HK-2 (cell line): Measurements from ENCODE around the gene MFN2.

Experiments used
- DNase-seq: peaks from one replicate; pipeline ENCODE4 v3.0.0-alpha.2; 2018; ENCODE audit not compliant: unreplicated experiment

The MFN2 gene

GRCh38 chr1:11960276-11960675 lies 20.0 kb upstream of the MFN2 start:
- no peak for DNase-seq

- no peak for DNase-seq
These were observed 19.5 kb upstream of the MFN2 start for GRCh38 chr1:11960715-11961114.

DNA sequence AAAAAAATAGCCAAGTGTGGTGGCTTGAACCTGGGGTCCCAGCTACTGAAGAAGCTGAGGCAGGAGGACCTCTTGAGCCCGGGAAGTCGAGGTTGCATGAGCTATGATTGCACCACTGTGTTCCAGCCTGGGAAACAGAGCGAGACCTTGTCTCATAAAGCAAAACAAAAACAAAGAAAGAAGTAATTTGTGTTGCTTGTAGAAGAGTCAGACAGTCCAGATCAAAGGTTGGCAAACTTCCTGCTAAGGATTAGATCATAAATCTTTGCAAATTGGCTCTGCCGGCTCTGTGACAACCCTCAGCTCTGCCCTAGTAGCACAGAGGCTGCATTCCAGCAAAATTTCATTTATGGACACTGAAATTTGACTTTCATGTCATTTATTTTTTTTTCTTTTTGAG lies 19.0 kb upstream of the MFN2 start:
- no peak for DNase-seq

GRCh38 chr1:11963622-11964021 lies 16.6 kb upstream of the MFN2 start:
- no peak for DNase-seq

GRCh38 chr1:11964656-11965055 lies 15.6 kb upstream of the MFN2 start:
- no peak for DNase-seq

GRCh38 chr1:11967028-11967547 lies 13.2 kb upstream of the MFN2 start:
- DNase-seq = peak; percentile 31

GRCh38 chr1:11970441-11971185 lies 9.6 kb upstream of the MFN2 start:
- DNase-seq = no peak

DNA sequence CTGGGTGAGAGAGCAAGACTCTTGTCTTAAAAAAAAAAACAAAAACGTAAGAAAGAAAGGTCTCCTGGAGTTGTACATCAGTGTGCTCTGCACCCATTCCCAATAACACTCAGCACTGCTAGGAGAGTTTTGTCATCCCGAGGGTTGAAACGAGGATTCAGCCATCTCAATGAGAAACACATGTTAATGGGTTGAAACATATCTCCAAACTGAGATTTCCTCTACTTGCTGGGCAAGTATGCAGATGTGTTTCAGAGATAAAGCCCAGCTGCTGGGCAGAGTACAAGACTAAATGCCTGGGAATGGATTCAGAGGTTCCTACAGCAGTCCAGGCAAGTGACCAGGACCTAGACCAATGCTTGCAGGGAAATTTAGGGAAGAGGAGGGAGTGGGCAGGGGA lies 2.6 kb upstream of the MFN2 start:
- no peak for DNase-seq

- DNase-seq = no peak
These were observed 1.9 kb upstream of the MFN2 start for GRCh38 chr1:11978301-11978700.

DNA sequence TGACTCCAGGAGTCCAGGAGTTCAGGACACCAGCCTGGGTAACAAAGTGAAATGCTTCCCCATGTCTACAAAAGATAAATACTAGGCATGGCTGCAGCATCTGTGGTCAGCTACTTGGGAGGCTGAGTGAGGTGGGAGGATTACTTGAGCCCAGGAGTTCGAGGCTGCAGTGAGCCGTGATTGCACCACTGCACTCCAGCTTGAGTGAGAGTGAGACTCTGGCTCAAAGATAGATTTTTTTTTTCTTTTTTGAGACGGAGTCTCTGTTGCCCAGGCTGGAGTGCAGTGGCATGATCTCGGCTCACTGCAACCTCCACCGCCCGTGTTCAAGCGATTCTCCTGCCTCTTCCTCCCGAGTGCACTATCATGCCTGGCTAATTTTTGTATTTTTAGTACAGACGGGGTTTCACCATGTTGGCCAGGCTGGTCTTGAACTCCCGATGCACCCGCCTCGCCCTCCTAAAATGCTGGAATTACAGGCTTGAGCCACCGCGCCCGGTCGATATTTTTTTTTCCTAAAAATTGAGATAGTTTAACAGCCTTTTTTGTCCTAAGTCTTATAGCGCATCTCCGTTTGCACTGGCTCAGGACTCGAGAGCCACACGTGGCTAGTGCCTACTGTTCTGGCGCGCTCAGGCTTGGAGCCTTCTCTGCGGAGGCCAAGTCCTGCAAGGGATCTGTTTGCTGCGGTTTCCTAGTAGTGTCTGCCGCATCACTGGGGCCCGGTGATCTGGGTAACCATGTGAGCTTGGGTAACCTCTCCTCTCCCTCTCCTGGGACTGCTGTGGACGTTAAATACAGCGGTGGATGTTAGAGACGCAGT lies 1.0 kb upstream of the MFN2 start:
- no peak for DNase-seq

- DNase-seq = no peak
These were observed 380 bp downstream of the MFN2 start for GRCh38 chr1:11980676-11980972.

- DNase-seq = no peak
These were observed 1.2 kb downstream of the MFN2 start for GRCh38 chr1:11981378-11982009.

GRCh38 chr1:11982010-11982392 lies 1.8 kb downstream of the MFN2 start:
- DNase-seq = no peak

- no peak for DNase-seq
These were observed 3.9 kb downstream of the MFN2 start for GRCh38 chr1:11984121-11984520.

- DNase-seq = no peak
These were observed 4.3 kb downstream of the MFN2 start for GRCh38 chr1:11984576-11984975.

DNA sequence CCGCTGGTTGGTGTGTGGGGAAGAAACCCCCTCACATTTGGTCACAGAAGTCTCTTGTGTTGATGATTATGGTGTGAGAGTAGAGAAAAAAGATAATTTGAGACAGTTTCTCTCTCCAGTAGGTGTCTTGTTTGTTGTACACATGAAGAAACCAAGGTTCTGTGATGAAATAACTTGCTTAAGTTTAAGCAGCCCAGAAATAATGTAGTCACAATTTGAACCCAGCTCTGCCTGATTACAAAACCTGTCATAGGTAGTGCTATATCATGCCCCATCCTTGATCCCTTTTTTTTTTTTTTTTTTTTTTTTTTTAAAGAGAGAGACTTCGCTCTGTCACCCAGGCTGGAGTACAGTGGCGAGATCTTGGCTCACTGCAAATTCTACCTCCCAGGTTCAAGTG lies 4.9 kb downstream of the MFN2 start:
- no peak for DNase-seq

GRCh38 chr1:11985851-11986250 lies 5.6 kb downstream of the MFN2 start:
- DNase-seq = no peak

DNA sequence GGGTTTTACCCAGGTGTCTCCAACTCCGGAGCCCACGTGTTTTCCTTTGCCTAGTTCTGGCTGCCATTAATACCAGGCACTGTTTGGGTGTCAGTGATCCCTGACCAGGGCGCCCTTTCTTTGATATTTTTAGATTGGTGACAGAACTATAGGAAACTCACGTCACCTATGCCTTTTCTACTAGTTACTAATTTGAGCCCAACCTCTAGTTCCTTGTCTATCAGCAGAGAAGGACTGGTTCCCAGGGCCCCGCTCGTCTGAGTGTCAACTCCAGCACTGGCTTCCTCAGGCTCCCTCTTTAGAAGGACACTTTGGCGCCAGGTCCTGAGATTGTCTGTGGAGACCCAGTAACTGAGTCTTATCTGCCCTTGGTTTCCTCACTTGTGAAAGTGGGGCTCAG lies 9.4 kb downstream of the MFN2 start:
- no peak for DNase-seq

- DNase-seq = peak; percentile 88
These were observed 10.2 kb downstream of the MFN2 start for GRCh38 chr1:11990303-11991032.

- DNase-seq = no peak
These were observed 11.9 kb downstream of the MFN2 start for GRCh38 chr1:11991969-11992676.

DNA sequence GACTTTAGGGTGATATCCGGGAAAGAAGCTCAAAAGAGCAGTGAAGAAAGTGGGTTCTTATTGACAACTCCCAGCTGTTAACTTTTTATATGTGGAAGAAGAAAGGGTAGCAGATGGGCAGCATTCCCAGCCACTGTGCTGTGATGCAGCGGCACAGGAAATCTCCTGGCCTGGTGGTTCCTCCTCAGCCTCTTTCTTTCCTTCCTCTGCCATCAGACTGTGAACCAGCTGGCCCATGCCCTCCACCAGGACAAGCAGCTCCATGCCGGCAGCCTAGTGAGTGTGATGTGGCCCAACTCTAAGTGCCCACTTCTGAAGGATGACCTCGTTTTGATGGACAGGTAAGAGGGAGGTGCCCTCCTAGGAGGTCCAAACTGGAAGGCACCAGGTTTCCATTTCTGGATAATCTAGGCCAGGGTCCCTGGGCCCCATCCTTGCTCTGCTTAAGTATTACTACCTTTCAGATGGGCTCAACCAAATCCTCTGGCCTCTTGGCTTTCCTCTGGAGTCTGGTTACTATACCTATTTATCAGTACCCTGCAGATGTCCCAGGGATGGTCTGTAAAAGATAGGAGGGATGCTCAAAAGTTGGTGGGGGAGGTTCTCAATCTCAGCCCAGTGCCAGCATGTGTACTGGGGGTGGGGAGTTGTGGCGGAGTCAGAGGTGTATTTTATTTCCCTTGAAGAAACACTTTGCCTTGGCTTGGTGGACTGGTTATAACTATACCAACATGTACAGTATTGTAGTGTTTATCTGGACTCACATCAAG lies 17.0 kb downstream of the MFN2 start:
- DNase-seq = no peak
